GM21367 (cell line): ENCODE data around the gene CYP4F22.
"Not testable (repeated sequence)": the region's sequence is repeated elsewhere in the genome, so short reads cannot be mapped to it uniquely, and the experiment has no call there.

Source experiments
- ATAC-seq: cut with Tn5 transposase; IDR thresholded peaks from one replicate; pipeline ENCODE4 v1.9.1; 2021; ENCODE audit not compliant: unreplicated experiment

CYP4F22 gene

GRCh38 chr19:15564534-15565168, 56.3 kb downstream of the CYP4F22 start:
- ATAC-seq, result no peak

- no peak for ATAC-seq
These were observed 62.1 kb downstream of the CYP4F22 start for GRCh38 chr19:15570420-15570819.

- ATAC-seq, result no peak
These were observed 67.1 kb downstream of the CYP4F22 start for GRCh38 chr19:15575406-15575805.

- ATAC-seq, result no peak
These were observed 68.3 kb downstream of the CYP4F22 start for GRCh38 chr19:15576526-15577156.

GRCh38 chr19:15577184-15577771, 69.0 kb downstream of the CYP4F22 start:
- no peak for ATAC-seq

GRCh38 chr19:15583346-15583745, 75.0 kb downstream of the CYP4F22 start:
- ATAC-seq, result no peak

- no peak for ATAC-seq
These were observed 75.8 kb downstream of the CYP4F22 start for GRCh38 chr19:15584095-15584494.

GRCh38 chr19:15584541-15585115, 76.3 kb downstream of the CYP4F22 start:
- ATAC-seq, result no peak

GRCh38 chr19:15587663-15588062, 79.3 kb downstream of the CYP4F22 start:
- ATAC-seq, result no peak

GRCh38 chr19:15588265-15588664, 79.9 kb downstream of the CYP4F22 start:
- ATAC-seq, result no peak

GRCh38 chr19:15589760-15590451, 81.6 kb downstream of the CYP4F22 start:
- ATAC-seq, result no peak

GRCh38 chr19:15591796-15592195, 83.5 kb downstream of the CYP4F22 start:
- no peak for ATAC-seq

- ATAC-seq, result not testable (repeated sequence)
These were observed 84.2 kb downstream of the CYP4F22 start for GRCh38 chr19:15592506-15592905.

GRCh38 chr19:15593766-15594165, 85.4 kb downstream of the CYP4F22 start:
- ATAC-seq, result not testable (repeated sequence)

GRCh38 chr19:15595069-15595468, 86.7 kb downstream of the CYP4F22 start:
- no peak for ATAC-seq
